HEK293 (cell line): ENCODE data around the gene NUDT3.

Source experiments
- BCL11A ChIP-seq: fragments of 450-650 bp; formaldehyde crosslinking; IDR thresholded peaks from 2 replicates; pipeline ENCODE4 v1.5.1; 2016; ENCODE audit warnings: low read depth, missing biosample characterization, missing genetic modification characterization
- GFI1B ChIP-seq: fragments of 450-650 bp; formaldehyde crosslinking; IDR thresholded peaks from 2 replicates; pipeline ENCODE4 v1.5.1; 2016; ENCODE audit warnings: missing biosample characterization, missing genetic modification characterization
- GLI4 ChIP-seq: fragments of 450-650 bp; formaldehyde crosslinking; IDR thresholded peaks from 2 replicates; pipeline ENCODE4 v1.5.1; 2016; ENCODE audit warnings: missing biosample characterization, missing genetic modification characterization
- KLF17 ChIP-seq: fragments of 450-650 bp; formaldehyde crosslinking; IDR thresholded peaks from 2 replicates; pipeline ENCODE4 v1.5.1; 2016; ENCODE audit warnings: missing biosample characterization, missing genetic modification characterization
- PRDM2 ChIP-seq: fragments of 450-650 bp; formaldehyde crosslinking; IDR thresholded peaks from 2 replicates; pipeline ENCODE4 v1.5.1; 2016; ENCODE audit warnings: missing biosample characterization, missing genetic modification characterization, borderline replicate concordance
- PRDM6 ChIP-seq: fragments of 450-650 bp; formaldehyde crosslinking; IDR thresholded peaks from 2 replicates; pipeline ENCODE4 v1.5.1; 2017; ENCODE audit warnings: missing biosample characterization, missing genetic modification characterization
- SCRT1 ChIP-seq: fragments of 450-650 bp; formaldehyde crosslinking; IDR thresholded peaks from 2 replicates; pipeline ENCODE4 v1.5.1; 2016; ENCODE audit warnings: missing biosample characterization, missing genetic modification characterization, borderline replicate concordance
- SCRT2 ChIP-seq: fragments of 450-650 bp; formaldehyde crosslinking; IDR thresholded peaks from 2 replicates; pipeline ENCODE4 v1.5.1; 2016; ENCODE audit warnings: missing biosample characterization, missing genetic modification characterization
- SETDB1 ChIP-seq: IDR thresholded peaks from one replicate; pipeline ENCODE4 v1.6.1; 2017; ENCODE audit warnings: mild to moderate bottlenecking, low read length, moderate library complexity, mixed read lengths; ENCODE audit not compliant: insufficient read length
- YY1 ChIP-seq: fragments of 450-650 bp; formaldehyde crosslinking; IDR thresholded peaks from 2 replicates; pipeline ENCODE4 v1.5.1; 2018; ENCODE audit warnings: missing biosample characterization, missing genetic modification characterization
- ZNF132 ChIP-seq: fragments of 450-650 bp; formaldehyde crosslinking; IDR thresholded peaks from 2 replicates; pipeline ENCODE4 v1.5.1; 2017; ENCODE audit warnings: missing biosample characterization, missing genetic modification characterization, borderline replicate concordance
- ZNF16 ChIP-seq: fragments of 450-650 bp; formaldehyde crosslinking; IDR thresholded peaks from 2 replicates; pipeline ENCODE4 v1.5.1; 2016; ENCODE audit warnings: low read depth, missing biosample characterization, missing genetic modification characterization
- ZNF184 ChIP-seq: fragments of 450-650 bp; IDR thresholded peaks from 2 replicates; pipeline ENCODE4 v1.5.1; 2018; ENCODE audit warnings: missing biosample characterization, mild to moderate bottlenecking, missing genetic modification characterization
- ZNF248 ChIP-seq: fragments of 450-650 bp; formaldehyde crosslinking; IDR thresholded peaks from 2 replicates; pipeline ENCODE4 v1.5.1; 2017; ENCODE audit warnings: missing biosample characterization, missing genetic modification characterization
- ZNF280D ChIP-seq: fragments of 450-650 bp; formaldehyde crosslinking; IDR thresholded peaks from 2 replicates; pipeline ENCODE4 v1.5.1; 2016; ENCODE audit warnings: missing biosample characterization, missing genetic modification characterization
- ZNF292 ChIP-seq: fragments of 450-650 bp; formaldehyde crosslinking; IDR thresholded peaks from 2 replicates; pipeline ENCODE4 v1.5.1; 2016; ENCODE audit warnings: low read depth, missing biosample characterization, missing genetic modification characterization, borderline replicate concordance
- ZNF302 ChIP-seq: fragments of 450-650 bp; formaldehyde crosslinking; IDR thresholded peaks from 2 replicates; pipeline ENCODE4 v1.5.1; 2016; ENCODE audit warnings: missing biosample characterization, missing genetic modification characterization, low read depth
- ZNF362 ChIP-seq: fragments of 450-650 bp; formaldehyde crosslinking; IDR thresholded peaks from 2 replicates; pipeline ENCODE4 v1.5.1; 2016; ENCODE audit warnings: missing biosample characterization, missing genetic modification characterization
- ZNF529 ChIP-seq: fragments of 450-650 bp; formaldehyde crosslinking; IDR thresholded peaks from 2 replicates; pipeline ENCODE4 v1.5.1; 2017; ENCODE audit warnings: missing genetic modification characterization, missing biosample characterization; ENCODE audit not compliant: insufficient replicate concordance
- ZNF621 ChIP-seq: fragments of 450-650 bp; formaldehyde crosslinking; IDR thresholded peaks from 2 replicates; pipeline ENCODE4 v1.5.1; 2017; ENCODE audit warnings: missing biosample characterization, missing genetic modification characterization
- ZNF658 ChIP-seq: fragments of 450-650 bp; formaldehyde crosslinking; IDR thresholded peaks from 2 replicates; pipeline ENCODE4; 2016; ENCODE audit warnings: missing biosample characterization, missing genetic modification characterization
- ZNF670 ChIP-seq: fragments of 450-650 bp; formaldehyde crosslinking; IDR thresholded peaks from 2 replicates; pipeline ENCODE4 v1.5.1; 2016; ENCODE audit warnings: missing biosample characterization, missing genetic modification characterization, low read depth
- ZNF707 ChIP-seq: fragments of 450-650 bp; formaldehyde crosslinking; IDR thresholded peaks from 2 replicates; pipeline ENCODE4 v1.5.1; 2016; ENCODE audit warnings: missing biosample characterization, missing genetic modification characterization
- ZNF777 ChIP-seq: fragments of 450-650 bp; formaldehyde crosslinking; IDR thresholded peaks from 2 replicates; pipeline ENCODE4 v1.5.1; 2017; ENCODE audit warnings: missing biosample characterization, missing genetic modification characterization, borderline replicate concordance

The NUDT3 gene

GRCh38 chr6:34236443-34237315 is 155.8 kb downstream of the NUDT3 start, which contains the start of gene HMGA1 (continued):
- TF ChIP-seq ZNF362 (tag by site-specific recombination) (no peak), ZNF658 (tag by site-specific recombination) (no peak), ZNF621 (tag by site-specific recombination) (no peak), ZNF529 (no peak), ZNF248 (tag by site-specific recombination) (no peak), SCRT1 (tag by site-specific recombination) (no peak), ZNF777 (tag by site-specific recombination) (no peak), SETDB1 (no peak), YY1 (tag by site-specific recombination) (no peak), ZNF280D (tag by site-specific recombination) (no peak), ZNF292 (tag by site-specific recombination) (no peak), BCL11A (tag by site-specific recombination) (no peak), ZNF670 (tag by site-specific recombination) (no peak), GFI1B (no peak), ZNF184 (tag by site-specific recombination) (peak; percentile 43; the same call in 1 of the 2 replicates), GLI4 (tag by site-specific recombination) (no peak), PRDM6 (tag by site-specific recombination) (no peak), ZNF16 (tag by site-specific recombination) (no peak), ZNF707 (tag by site-specific recombination) (no peak), ZNF302 (tag by site-specific recombination) (no peak), ZNF132 (tag by site-specific recombination) (no peak), KLF17 (tag by site-specific recombination) (peak; percentile 55; the same call in 1 of the 2 replicates), SCRT2 (no peak), PRDM2 (tag by site-specific recombination) (no peak)
